Glutamatergic neuron (in vitro differentiated cells): ENCODE data around the gene HPN. TPM values are rescaled to one million over a fixed set of nuclear protein-coding genes. Genes with fewer than 3 reads are reported as not detected.
A peak's percentile ranks its signal among the peaks of the same experiment; 100 is the strongest.

Experiments used
- DNase-seq: peaks from one replicate; pipeline ENCODE4 v3.0.0; 2022
- H3K27ac Mint-ChIP-seq: one replicate; pipeline ENCODE4 v1.8.0; 2020; ENCODE audit warnings: mild to moderate bottlenecking, mixed read lengths, inconsistent platforms; ENCODE audit not compliant: unreplicated experiment
- H3K27me3 Mint-ChIP-seq: one replicate; pipeline ENCODE4 v1.8.0; 2020; ENCODE audit warnings: mild to moderate bottlenecking, moderate library complexity, mixed read lengths, inconsistent platforms; ENCODE audit not compliant: unreplicated experiment
- H3K36me3 Mint-ChIP-seq: one replicate; pipeline ENCODE4 v1.8.0; 2020; ENCODE audit warnings: mild to moderate bottlenecking, mixed read lengths, inconsistent platforms; ENCODE audit not compliant: unreplicated experiment
- H3K4me1 Mint-ChIP-seq: one replicate; pipeline ENCODE4 v1.8.0; 2020; ENCODE audit warnings: mild to moderate bottlenecking, low read depth, mixed read lengths, inconsistent platforms; ENCODE audit not compliant: unreplicated experiment
- H3K4me3 Mint-ChIP-seq: one replicate; pipeline ENCODE4 v1.8.0; 2020; ENCODE audit warnings: mild to moderate bottlenecking, mixed read lengths, inconsistent platforms; ENCODE audit not compliant: unreplicated experiment
- H3K9me3 Mint-ChIP-seq: one replicate; pipeline ENCODE4 v1.8.0; 2020; ENCODE audit warnings: mild to moderate bottlenecking, moderate library complexity, mixed read lengths, inconsistent platforms; ENCODE audit not compliant: unreplicated experiment
- CTCF ChIP-seq: fragments of 200-600 bp; sonication (generic); IDR thresholded peaks from one replicate; pipeline ENCODE4 v1.5.0; 2021; ENCODE audit not compliant: partially characterized antibody, unreplicated experiment
- total RNA-seq: library from RNA; stranded (reverse); fragmentation: NEBNext Ultra II Directional; extraction: Animal tissue kit (Norgen Biotek cat#: 25700); gene quantifications from one replicate; pipeline ENCODE4 v1.2.1, GENCODE V29; 2021; ENCODE audit not compliant: unreplicated experiment

HPN gene
- total RNA-seq, 1 donor from 2014 or later, result 0.29 TPM

- H3K27me3 Mint-ChIP-seq, result peaks cover 12% of the 10 kb centered on the region
- no peaks in the 10 kb centered on the region for H3K36me3 Mint-ChIP-seq
- peaks cover 12% of the 10 kb centered on the region for H3K9me3 Mint-ChIP-seq
- peaks cover 17% of the 10 kb centered on the region for H3K4me1 Mint-ChIP-seq
- no peak for DNase-seq
- no peak overlapping the region for H3K27ac Mint-ChIP-seq
- H3K4me3 Mint-ChIP-seq, result no peak overlapping the region
- TF ChIP-seq CTCF, result no peak
Observed at GRCh38 chr19:35073516-35073915, 32.0 kb downstream of the HPN start.

- peaks cover 16% of the 10 kb centered on the region for H3K27me3 Mint-ChIP-seq
- H3K36me3 Mint-ChIP-seq, result no peaks in the 10 kb centered on the region
- TF ChIP-seq CTCF, result no peak
- H3K9me3 Mint-ChIP-seq, result peaks cover 12% of the 10 kb centered on the region
- H3K4me1 Mint-ChIP-seq, result peaks cover 16% of the 10 kb centered on the region
- no peak overlapping the region for H3K27ac Mint-ChIP-seq
- no peak for DNase-seq
- H3K4me3 Mint-ChIP-seq, result no peak overlapping the region
Observed at GRCh38 chr19:35073941-35074340, 32.4 kb downstream of the HPN start.

GRCh38 chr19:35074426-35075201, 33.1 kb downstream of the HPN start:
- no peak overlapping the region for H3K4me3 Mint-ChIP-seq
- no peaks in the 10 kb centered on the region for H3K36me3 Mint-ChIP-seq
- TF ChIP-seq CTCF, result no peak

GRCh38 chr19:35075202-35076025, 33.9 kb downstream of the HPN start:
- H3K9me3 Mint-ChIP-seq, result peaks cover 12% of the 10 kb centered on the region
- peak overlapping the region; percentile 50 for H3K4me3 Mint-ChIP-seq
- TF ChIP-seq CTCF, result no peak
- H3K36me3 Mint-ChIP-seq, result no peaks in the 10 kb centered on the region
- peaks cover 18% of the 10 kb centered on the region for H3K4me1 Mint-ChIP-seq
- H3K27ac Mint-ChIP-seq, result no peak overlapping the region
- no peak for DNase-seq
- peaks cover 19% of the 10 kb centered on the region for H3K27me3 Mint-ChIP-seq

More at GRCh38 chr19:35074426-35075201, 33.1 kb downstream of the HPN start:
- Mint-ChIP-seq H3K27me3 (peaks cover 19% of the 10 kb centered on the region), H3K27ac (no peak overlapping the region), H3K9me3 (peaks cover 12% of the 10 kb centered on the region), H3K4me1 (peaks cover 18% of the 10 kb centered on the region)
- no peak for DNase-seq

GRCh38 chr19:35076026-35076370, 34.5 kb downstream of the HPN start:
- H3K36me3 Mint-ChIP-seq, result no peaks in the 10 kb centered on the region
- TF ChIP-seq CTCF, result no peak
- peaks cover 18% of the 10 kb centered on the region for H3K4me1 Mint-ChIP-seq
- no peak overlapping the region for H3K27ac Mint-ChIP-seq
- no peak for DNase-seq
- peaks cover 12% of the 10 kb centered on the region for H3K9me3 Mint-ChIP-seq
- no peak overlapping the region for H3K4me3 Mint-ChIP-seq
- peaks cover 19% of the 10 kb centered on the region for H3K27me3 Mint-ChIP-seq
